ENCODE data around the gene PLXND1.
"Not testable (repeated sequence)": the region's sequence is repeated elsewhere in the genome, so short reads cannot be mapped to it uniquely, and the experiment has no call there.

PLXND1 gene

GRCh38 chr3:129520960-129521359 is 85.5 kb downstream of the PLXND1 start:
- no peak for DNase-seq

DNA sequence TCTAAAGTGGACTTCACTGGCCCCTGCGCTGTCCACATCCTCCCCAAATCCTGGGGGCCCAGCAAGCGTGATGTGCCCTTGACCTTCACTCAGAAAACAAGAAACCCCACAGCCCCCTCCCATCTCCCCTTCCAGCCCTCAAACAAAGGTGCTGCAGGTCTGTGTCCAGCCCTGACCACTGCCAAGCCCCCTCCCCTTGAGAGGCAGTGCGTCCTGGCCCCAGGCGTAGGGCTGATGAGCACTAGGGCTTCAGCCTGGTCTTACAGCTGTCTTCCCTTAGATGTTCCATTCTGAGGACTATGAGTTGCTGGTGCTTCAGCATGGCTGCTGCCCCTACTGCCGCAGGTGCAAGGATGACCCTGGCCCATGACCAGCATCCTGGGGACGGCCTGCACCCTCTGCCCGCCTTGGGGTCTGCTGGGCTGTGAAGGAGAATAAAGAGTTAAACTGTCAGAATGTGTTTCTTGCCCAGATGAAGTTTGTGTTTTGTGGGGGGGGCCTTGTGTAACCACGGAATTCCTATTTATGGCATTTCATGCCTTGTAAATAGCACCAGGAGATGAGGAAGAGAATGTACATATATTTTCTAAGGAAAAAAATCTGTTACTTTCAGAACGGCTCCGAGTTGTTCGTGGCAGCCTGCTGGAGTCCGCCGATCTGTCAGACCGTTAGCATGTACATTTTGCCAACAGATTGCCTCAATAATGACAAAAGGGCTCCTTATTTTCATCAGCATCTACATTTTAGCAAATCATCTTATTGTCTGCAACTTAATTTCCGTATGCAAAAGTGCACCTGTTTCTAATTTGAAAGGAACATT is 86.4 kb downstream of the PLXND1 start:
- no peak for DNase-seq

DNA sequence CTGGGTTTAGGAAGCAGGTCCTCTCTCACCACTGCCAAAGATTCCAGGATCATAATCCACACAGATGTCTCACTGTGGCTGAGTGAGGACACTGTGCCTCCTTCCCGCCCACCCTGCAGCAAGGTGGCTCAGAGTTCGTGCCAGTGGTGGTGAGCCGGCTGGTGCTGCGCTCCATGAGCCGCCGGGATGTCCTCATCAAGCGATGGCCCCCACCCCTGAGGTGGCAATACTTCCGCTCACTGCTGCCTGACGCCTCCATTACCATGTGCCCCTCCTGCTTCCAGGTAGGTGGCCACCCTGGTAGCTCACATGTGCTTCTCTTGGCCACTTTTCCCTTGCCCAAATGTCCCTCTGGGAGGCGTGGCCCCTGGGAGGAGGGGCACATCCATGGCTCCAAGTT is 87.0 kb downstream of the PLXND1 start:
- DNase-seq, result no peak

- no peak for DNase-seq
Observed at GRCh38 chr3:129518581-129518980, 87.9 kb downstream of the PLXND1 start.

DNA sequence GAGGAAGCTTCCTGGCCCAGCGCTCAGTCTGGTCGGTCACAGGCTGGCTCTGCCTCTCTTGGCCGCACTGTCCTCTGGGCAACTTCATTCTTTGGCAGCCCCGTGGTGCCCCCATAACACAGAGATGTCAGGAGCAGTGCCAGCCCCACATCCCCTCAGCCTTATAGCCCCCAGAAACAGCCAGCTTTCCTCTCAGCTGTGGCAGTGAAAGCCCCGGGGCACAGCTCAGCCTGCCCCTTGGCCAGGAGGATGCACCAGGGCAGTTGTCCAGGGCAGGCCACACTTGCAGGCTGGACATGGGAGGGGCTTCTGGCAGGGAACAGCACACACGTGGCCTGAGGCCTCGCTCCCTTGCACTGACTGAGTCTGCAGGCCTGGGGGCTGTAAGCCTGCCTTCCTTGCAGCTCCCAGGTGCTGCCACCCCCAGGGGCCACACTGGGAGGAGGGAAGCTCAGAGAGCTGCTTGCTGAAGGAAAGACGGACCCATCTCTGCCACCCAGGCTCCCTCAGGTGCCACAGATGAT is 88.4 kb downstream of the PLXND1 start:
- DNase-seq, result no peak

DNA sequence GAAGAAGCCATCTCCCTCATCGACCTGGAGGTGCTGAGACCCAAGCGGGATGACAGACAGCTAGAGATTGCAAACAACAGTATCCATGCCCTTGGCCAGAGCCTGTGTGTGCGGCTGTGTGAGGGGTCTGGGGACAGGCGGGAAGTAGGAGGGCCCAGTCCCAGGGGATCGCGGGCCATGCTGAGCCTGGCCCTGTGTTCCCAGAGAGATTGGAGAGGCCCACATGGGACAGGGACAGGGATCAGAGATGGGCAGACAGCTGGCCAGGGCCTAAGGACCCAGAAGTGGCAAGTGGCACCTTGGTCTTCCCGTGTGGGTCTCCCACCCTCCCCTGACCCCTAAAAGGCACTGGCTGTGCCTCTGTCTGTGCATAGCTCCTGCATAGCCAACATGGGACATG is 89.0 kb downstream of the PLXND1 start:
- no peak for DNase-seq

GRCh38 chr3:129515821-129516432 is 90.5 kb downstream of the PLXND1 start:
- DNase-seq, result not testable (repeated sequence)

DNA sequence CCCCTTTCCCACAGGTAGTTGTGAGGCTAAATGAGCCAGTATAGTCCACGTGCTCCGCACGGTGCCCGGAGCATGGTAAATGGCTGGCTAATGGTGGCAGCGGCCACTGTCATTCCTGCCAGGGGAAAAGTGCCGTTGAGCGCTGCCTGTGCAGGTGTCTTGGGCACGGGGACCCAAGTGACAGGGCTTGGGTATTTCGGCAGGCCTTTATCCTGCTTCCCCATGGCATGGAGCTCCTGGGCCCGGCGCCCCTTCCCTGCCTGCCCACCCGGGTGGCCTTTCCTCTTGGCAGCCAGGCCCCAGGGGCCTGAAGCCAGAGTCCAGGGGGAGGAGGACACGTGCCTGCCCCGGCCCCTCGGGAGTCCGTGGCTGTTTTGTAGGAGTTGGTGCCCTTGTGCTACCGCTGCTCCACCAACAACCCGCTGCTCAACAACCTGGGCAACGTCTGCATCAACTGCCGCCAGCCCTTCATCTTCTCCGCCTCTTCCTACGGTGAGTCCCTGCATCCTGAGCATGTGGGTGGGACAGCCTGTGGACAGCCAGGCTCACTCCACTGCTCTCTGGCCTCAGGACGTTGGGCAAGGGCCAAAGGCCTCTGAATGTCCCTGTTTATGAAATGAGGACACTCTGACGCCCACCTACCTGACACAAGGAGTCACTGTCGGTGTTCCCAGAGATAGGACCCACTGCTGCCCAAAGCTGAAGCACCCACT is 91.2 kb downstream of the PLXND1 start:
- not testable (repeated sequence) for DNase-seq

- DNase-seq, result no peak
Observed at GRCh38 chr3:129514563-129514962, 91.9 kb downstream of the PLXND1 start.

DNA sequence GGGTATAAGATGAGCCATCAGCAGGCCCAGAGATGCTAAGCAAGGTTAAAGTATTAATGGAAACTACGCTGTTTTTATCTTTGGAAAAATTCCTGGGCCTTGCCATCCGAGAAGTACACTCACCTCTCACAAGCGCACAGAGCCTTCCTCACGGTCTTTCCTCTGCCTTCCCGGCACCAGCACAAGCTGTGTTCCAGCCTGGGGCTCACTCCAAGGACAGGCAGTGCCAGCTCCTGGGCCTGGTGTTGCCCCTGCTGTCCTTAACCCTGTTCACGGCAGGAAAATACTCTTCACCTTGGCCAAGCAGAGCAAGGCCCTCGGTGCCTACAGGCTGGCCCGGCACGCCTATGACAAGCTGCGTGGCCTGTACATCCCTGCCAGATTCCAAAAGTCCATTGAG is 92.4 kb downstream of the PLXND1 start:
- no peak for DNase-seq

DNA sequence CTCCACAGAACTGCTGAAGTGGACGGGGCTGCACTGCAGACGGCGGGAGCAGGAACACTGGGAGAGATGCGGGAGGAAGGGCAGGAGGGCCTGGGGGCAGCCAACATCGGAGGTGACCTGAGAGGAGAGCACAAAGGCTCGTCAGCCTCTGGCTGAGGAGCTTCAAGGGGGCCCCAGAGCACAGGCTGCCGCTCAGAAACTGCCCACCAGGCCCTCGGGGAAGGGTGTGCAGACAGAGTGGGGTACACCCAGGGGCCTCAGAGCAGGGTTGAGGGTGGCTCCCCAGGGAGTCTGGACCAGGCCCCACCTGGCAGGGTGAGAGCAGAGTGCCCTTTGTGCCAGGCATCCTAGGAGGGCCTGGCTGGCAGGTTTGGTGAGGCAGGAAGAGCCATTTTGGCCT is 92.8 kb downstream of the PLXND1 start:
- DNase-seq, result no peak

DNA sequence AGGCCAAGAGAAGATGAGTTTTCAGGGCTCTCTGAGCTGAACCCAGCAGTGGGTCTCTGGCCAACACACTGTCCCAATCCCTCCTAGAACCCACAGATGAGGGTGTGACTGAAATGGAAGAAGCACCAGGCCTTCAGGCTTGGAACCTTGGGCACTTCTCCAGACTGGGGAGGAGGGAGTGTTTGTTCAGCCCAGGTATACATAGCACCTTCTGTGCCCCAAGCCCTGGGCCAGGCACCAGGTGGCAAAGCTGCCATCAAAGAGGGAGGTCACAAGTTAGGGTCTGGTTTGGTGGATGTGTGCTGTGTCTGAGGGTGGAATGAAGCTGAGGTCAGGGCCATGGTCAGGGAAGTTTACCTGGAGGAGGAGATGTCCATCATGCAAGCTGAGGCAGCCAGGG is 93.9 kb downstream of the PLXND1 start:
- DNase-seq, result no peak

DNA sequence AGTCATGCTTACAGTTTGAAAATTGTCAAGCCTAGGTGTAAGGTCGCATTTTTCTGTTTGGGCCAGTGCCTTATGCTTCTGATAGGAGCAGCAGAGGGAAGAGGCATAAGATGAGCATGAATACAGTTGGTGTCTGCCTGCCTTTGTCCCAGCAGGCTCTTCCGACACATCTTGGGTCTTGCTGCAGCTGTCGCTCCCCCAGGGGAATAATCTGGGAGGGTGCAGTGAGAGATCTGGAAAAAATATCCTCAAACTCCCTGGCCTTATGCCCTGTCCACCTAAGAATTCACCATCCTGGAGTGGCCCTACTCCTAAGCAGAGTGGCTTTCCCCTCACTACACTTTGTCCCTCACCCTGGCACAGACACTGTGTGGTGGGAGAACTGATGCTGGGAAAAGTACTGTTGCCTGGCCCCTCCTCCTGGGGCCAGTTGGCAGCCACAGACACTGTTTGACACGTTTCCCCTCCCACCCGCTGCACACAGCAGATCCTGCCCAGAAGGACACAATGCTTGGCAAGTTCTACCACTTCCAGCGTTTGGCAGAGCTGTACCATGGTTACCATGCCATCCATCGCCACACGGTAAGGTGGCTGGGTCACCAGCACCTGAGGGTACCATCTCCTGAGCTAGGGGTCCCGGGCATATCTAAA is 99.2 kb downstream of the PLXND1 start:
- DNase-seq, result no peak

GRCh38 chr3:129506231-129506742 is 100.2 kb downstream of the PLXND1 start:
- no peak for DNase-seq

- DNase-seq, result no peak
Observed at GRCh38 chr3:129505341-129505740, 101.1 kb downstream of the PLXND1 start.

Measured in hematopoietic multipotent progenitor cell treated with erythropoietin and hydrocortisone succinate and interleukin-3 and kit ligand, for 8 days (in vitro differentiated cells).